HepG2 (cell line): ENCODE measurements around the gene PRKCSH. TPM values are rescaled to one million over a fixed set of nuclear protein-coding genes. Genes with fewer than 3 reads are reported as not detected.

ENCODE experiments used
- ATAC-seq: fragments of 200-7000 bp; cut with Tn5 transposase; 3 replicates; pipeline ENCODE4 v1.9.1; 2020; ENCODE audit warnings: mild to moderate bottlenecking, moderate library complexity
- BruUV-seq: library from RNA; stranded (reverse); fragments of 400-500 nt; replicated peaks from 2 replicates; lab custom pipeline; 2021; lab: Mats Ljungman, UMichigan
- CTCF ChIA-PET: fragments of 300-600 bp; formaldehyde crosslinking; extraction: SDS; loops from one replicate; lab custom pipeline; 2021; ENCODE audit warnings: low total read pairs, inconsistent platforms, low intra/inter-chr PET ratio; lab: Yijun Ruan, JAX
- POLR2A ChIA-PET: fragments of 350-600 bp; sonication (Branson Sonifier 250); formaldehyde crosslinking; loops from one replicate; lab custom pipeline; 2020; ENCODE audit warnings: antibody characterized with exemption, inconsistent platforms; lab: Yijun Ruan, JAX
- DNase-seq: peaks from one replicate; pipeline ENCODE4 v3.0.0-alpha.2; 2015; ENCODE audit warnings: low spot score
- FAIRE-seq: peaks from 3 replicates; lab custom pipeline; 2011; peaks lifted over from hg19 to GRCh38; lab: Jason Lieb, UNC
- H2AFZ ChIP-seq: one replicate; pipeline ENCODE4 v1.6.1; 2011; ENCODE audit warnings: low read length, inconsistent platforms
- H3K27ac ChIP-seq: fragments of 300-600 bp; 3 replicates; pipeline ENCODE4 v1.8.0; 2011; ENCODE audit warnings: mixed run types, mild to moderate bottlenecking, mixed read lengths, low read length, inconsistent platforms; ENCODE audit not compliant: insufficient read depth; ENCODE audit errors: extremely low read length
- H3K27me3 ChIP-seq, 2 experiments: fragments of 200-600 bp in 1 of 2; 2 replicates in 1 of 2; 3 replicates in 1 of 2; pipeline versions ENCODE4 v1.6.0 to v1.8.0; 2011; ENCODE audit warnings: low read length in 2 of 2, mild to moderate bottlenecking in 2 of 2, moderate library complexity in 2 of 2, inconsistent platforms in 1 of 2; ENCODE audit not compliant: insufficient read depth in 2 of 2, control insufficient read depth in 1 of 2
- H3K36me3 ChIP-seq, 2 experiments: fragments of 200-600 bp in 1 of 2; replicated peaks in 1 of 2; 2 replicates in 1 of 2; 3 replicates in 1 of 2; pipeline versions ENCODE4 v1.5.1 to v1.8.0; 2011; ENCODE audit warnings: low read length in 2 of 2, inconsistent platforms in 1 of 2; ENCODE audit not compliant: insufficient read depth in 2 of 2, control insufficient read depth in 1 of 2
- H3K4me1 ChIP-seq: 2 replicates; pipeline ENCODE4 v1.5.1; 2012; ENCODE audit warnings: low read length, inconsistent platforms; ENCODE audit not compliant: insufficient read depth
- H3K4me2 ChIP-seq: 2 replicates; pipeline ENCODE4 v1.6.0; 2011; ENCODE audit warnings: low read depth, low read length, inconsistent platforms
- H3K4me3 ChIP-seq, 3 experiments: fragments of 200-600 bp in 1 of 3; sonication (generic), shearing (Covaris generic) in 1 of 3; replicated peaks in 1 of 3; 2 replicates each; pipeline ENCODE4 v1.5.1; 2011 to 2016; ENCODE audit warnings: low read length in 3 of 3, inconsistent platforms in 2 of 3, low read depth in 2 of 3, mild to moderate bottlenecking in 2 of 3, control low read depth in 1 of 3, mixed read lengths in 1 of 3; ENCODE audit not compliant: insufficient read depth in 1 of 3
- H3K79me2 ChIP-seq: one replicate; pipeline ENCODE4 v1.6.1; 2011; ENCODE audit warnings: low read length, inconsistent platforms; ENCODE audit not compliant: insufficient read depth
- H3K9ac ChIP-seq: 2 replicates; pipeline ENCODE4 v1.6.0; 2011; ENCODE audit warnings: mild to moderate bottlenecking, low read depth, low read length, inconsistent platforms; ENCODE audit not compliant: insufficient read depth
- H3K9me3 ChIP-seq: 2 replicates; pipeline ENCODE4 v1.5.1; 2012; ENCODE audit warnings: mild to moderate bottlenecking, low read length
- H4K20me1 ChIP-seq: 2 replicates; pipeline ENCODE4 v1.6.0; 2011; ENCODE audit warnings: inconsistent platforms, mild to moderate bottlenecking, low read length, moderate library complexity; ENCODE audit not compliant: insufficient read depth
- ARID5B ChIP-seq: IDR thresholded peaks from 2 replicates; pipeline ENCODE4 v1.4.0; 2020; ENCODE audit warnings: mild to moderate bottlenecking, missing genetic modification reagents
- CEBPB ChIP-seq: IDR thresholded peaks from 2 replicates; pipeline ENCODE4 v1.6.1; 2011; ENCODE audit warnings: low read depth, low read length, improper control_type of control experiment, borderline replicate concordance
- HNF1A ChIP-seq, 2 experiments: sonication (generic) in 1 of 2; formaldehyde crosslinking in 1 of 2; IDR thresholded peaks; 2 replicates each; pipeline versions ENCODE4 v1.4.0 to v1.6.1; 2016 to 2020; ENCODE audit warnings: borderline replicate concordance in 1 of 2, low read depth in 1 of 2, mild to moderate bottlenecking in 1 of 2, missing genetic modification reagents in 1 of 2
- KDM2A ChIP-seq: sonication (generic); formaldehyde crosslinking; IDR thresholded peaks from 2 replicates; pipeline ENCODE4 v1.4.0; 2020; ENCODE audit warnings: low read depth, missing genetic modification reagents, borderline replicate concordance
- KLF12 ChIP-seq: sonication (generic); formaldehyde crosslinking; IDR thresholded peaks from 2 replicates; pipeline ENCODE4 v1.4.0; 2020; ENCODE audit warnings: missing genetic modification reagents, borderline replicate concordance
- KLF16 ChIP-seq, 2 experiments: sonication (generic) in 1 of 2; formaldehyde crosslinking in 1 of 2; IDR thresholded peaks; 2 replicates each; pipeline versions ENCODE4 v1.6.1 to v1.8.0; 2016 to 2023; ENCODE audit warnings: missing genetic modification reagents in 2 of 2, missing compliant biosample characterization in 1 of 2
- MIER2 ChIP-seq: IDR thresholded peaks from 2 replicates; pipeline ENCODE4 v1.6.1; 2016; ENCODE audit warnings: missing biosample characterization, missing genetic modification reagents
- POGZ ChIP-seq: sonication (generic); formaldehyde crosslinking; IDR thresholded peaks from 2 replicates; pipeline ENCODE4 v1.4.0; 2020; ENCODE audit warnings: mild to moderate bottlenecking, missing genetic modification reagents
- SALL1 ChIP-seq: sonication (generic); formaldehyde crosslinking; IDR thresholded peaks from 2 replicates; pipeline ENCODE4 v1.8.0; 2022; ENCODE audit warnings: mild to moderate bottlenecking, missing genetic modification reagents
- SIN3A ChIP-seq: IDR thresholded peaks from 2 replicates; pipeline ENCODE4 v1.6.1; 2011; ENCODE audit warnings: low read depth, mild to moderate bottlenecking, control low read depth, low read length, borderline replicate concordance
- SIX4 ChIP-seq: sonication (generic); formaldehyde crosslinking; IDR thresholded peaks from 2 replicates; pipeline ENCODE4 v1.4.0; 2020; ENCODE audit warnings: missing genetic modification reagents
- SOX13 ChIP-seq, 3 experiments: fragments of 450-650 bp in 1 of 3; sonication (generic) in 1 of 3; formaldehyde crosslinking in 1 of 3; IDR thresholded peaks in 2 of 3; conservative IDR thresholded peaks in 1 of 3; 2 replicates each; pipeline versions ENCODE4 v1.5.0 to v1.6.1; 2016 to 2020; ENCODE audit warnings: antibody characterized with exemption in 1 of 3, mild to moderate bottlenecking in 1 of 3, missing compliant biosample characterization in 1 of 3, missing genetic modification reagents in 1 of 3, moderate library complexity in 1 of 3
- ZNF569 ChIP-seq: sonication (generic); formaldehyde crosslinking; IDR thresholded peaks from 2 replicates; pipeline ENCODE4 v1.5.0; 2020; ENCODE audit warnings: mild to moderate bottlenecking, missing genetic modification reagents, moderate library complexity, borderline replicate concordance
- WGBS: methylation state at CpG from one replicate; pipeline ENCODE4 v1.1.6; 2017; ENCODE audit warnings: low lambda C conversion rate; 5-methylcytosine and 5-hydroxymethylcytosine counted together
- in situ Hi-C: cut with HindIII; loops from 2 replicates; pipeline ENCODE4 v1.10.0; 2017; ENCODE audit warnings: low pct_unique_long_range_greater_than_20kb; ENCODE audit not compliant: extremely low pct_ligation_motif_present
- intact Hi-C: fragments of 100-400 bp; cut with micrococcal nuclease; formaldehyde crosslinking; loops from one replicate; pipeline ENCODE4 v1.10.0; 2022; ENCODE audit not compliant: unreplicated experiment
- polyA plus RNA-seq, 8 experiments: library from polyadenylated mRNA; depleted of rRNA in 3 of 8; stranded (reverse) in 7 of 8; unstranded in 1 of 8; fragments of >200 nt; fragmentation: Illumina TruSeq in 4 of 8; extraction: Trizol in 4 of 8; gene quantifications; 2 replicates each; pipeline versions ENCODE4 v1.2.1 to v1.2.3, GENCODE V29; 2011 to 2016; ENCODE audit warnings: low read depth in 4 of 8, missing spikeins in 1 of 8, mixed read lengths in 1 of 8; ENCODE audit not compliant: insufficient read depth in 1 of 8
- total RNA-seq, 5 experiments: library from RNA; depleted of rRNA; stranded (reverse); fragments of >200 nt; fragmentation: Illumina TruSeq; extraction: Trizol; gene quantifications; 2 replicates each; pipeline ENCODE4 v1.2.3, GENCODE V29; 2016; ENCODE audit warnings: low read depth in 1 of 5

Gene PRKCSH
- total and polyA plus RNA-seq, 2 of the 13 experiments (the other 11 are each of a cell fraction or from before 2014, with no cell fraction given): 85.1 to 125 TPM

GRCh38 chr19:11479090-11479897 lies 43.9 kb downstream of the PRKCSH start:
- FAIRE-seq (no peak), ATAC-seq (peak; percentile 25), DNase-seq (peak; percentile 41)
- no TSS peak for BruUV-seq
- peaks cover 17% of the 10 kb centered on the region for H3K4me1 ChIP-seq
- intact Hi-C loops: no loop called here
- no peaks in the 10 kb centered on the region for H3K36me3 ChIP-seq
- H4K20me1 ChIP-seq: peaks cover 10% of the 10 kb centered on the region; the same call in 1 of the 2 replicates
- H3K4me2 ChIP-seq: peak overlapping the region; percentile 51; the same call in 1 of the 2 replicates
- CTCF ChIA-PET: no interaction called here
- H2AFZ ChIP-seq: no peak overlapping the region
- no peaks in the 10 kb centered on the region for H3K9me3 ChIP-seq
- H3K27ac ChIP-seq: no peak overlapping the region
- no peaks in the 10 kb centered on the region for H3K79me2 ChIP-seq
- H3K4me3 ChIP-seq: peak overlapping the region; percentile 7 to 37 (median 20); a peak in 3 of 6 replicates
- in situ Hi-C loops: no loop called here
- H3K9ac ChIP-seq: no peak overlapping the region
- POLR2A ChIA-PET: interaction anchor here (0.5 to 1.0 kb wide), 5 partner anchors 12 to 190 kb away, joined by 3 read pairs; partner anchors contain the start of genes ECSIT, ODAD3, PRKCSH and SWSAP1
- peaks cover 5 to 32% of the 10 kb centered on the region in 2 experiments; a peak in 4 of 5 replicates for H3K27me3 ChIP-seq
- WGBS: 10% methylated on average over 20 of the region's 62 CpGs
- TF ChIP-seq MIER2 (CRISPR knock-in tag) (peak; percentile 92), SOX13 (IDR thresholded peaks at IDR 0.05) (no peak), SOX13 (CRISPR knock-in tag; conservative IDR thresholded peaks at IDR 0.05 in 1 of 2, IDR thresholded peaks at IDR 0.05 in 1 of 2) (peak in 1 of 2 experiments; percentile 16; a peak in 1 of 4 replicates), KLF12 (CRISPR knock-in tag) (peak; percentile 99), SALL1 (CRISPR knock-in tag) (peak; percentile 33; the same call in 1 of the 2 replicates), SIX4 (CRISPR knock-in tag) (no peak), KLF16 (CRISPR knock-in tag; IDR thresholded peaks at IDR 0.05) (peak in 1 of 2 experiments; percentile 42; a peak in 1 of 4 replicates), POGZ (no peak), KDM2A (CRISPR knock-in tag) (0 out of 2 replicates have a peak, but pooled peaks have one; percentile 24), CEBPB (no peak), SIN3A (peak; percentile 48; the same call in 1 of the 2 replicates), ARID5B (CRISPR knock-in tag) (0 out of 2 replicates have a peak, but pooled peaks have one; percentile 23), HNF1A (IDR thresholded peaks at IDR 0.05; ENCODE audit: low read depth) (no peak), HNF1A (CRISPR knock-in tag; IDR thresholded peaks at IDR 0.05; ENCODE audit: borderline replicate concordance) (no peak), ZNF569 (CRISPR knock-in tag) (no peak)
